ENCODE data around the gene LSM14B. TPM values are rescaled to one million over a fixed set of nuclear protein-coding genes. Genes with fewer than 3 reads are reported as not detected.

Gene LSM14B
- polyA plus RNA-seq, 1 donor: 91.5 TPM

DNA sequence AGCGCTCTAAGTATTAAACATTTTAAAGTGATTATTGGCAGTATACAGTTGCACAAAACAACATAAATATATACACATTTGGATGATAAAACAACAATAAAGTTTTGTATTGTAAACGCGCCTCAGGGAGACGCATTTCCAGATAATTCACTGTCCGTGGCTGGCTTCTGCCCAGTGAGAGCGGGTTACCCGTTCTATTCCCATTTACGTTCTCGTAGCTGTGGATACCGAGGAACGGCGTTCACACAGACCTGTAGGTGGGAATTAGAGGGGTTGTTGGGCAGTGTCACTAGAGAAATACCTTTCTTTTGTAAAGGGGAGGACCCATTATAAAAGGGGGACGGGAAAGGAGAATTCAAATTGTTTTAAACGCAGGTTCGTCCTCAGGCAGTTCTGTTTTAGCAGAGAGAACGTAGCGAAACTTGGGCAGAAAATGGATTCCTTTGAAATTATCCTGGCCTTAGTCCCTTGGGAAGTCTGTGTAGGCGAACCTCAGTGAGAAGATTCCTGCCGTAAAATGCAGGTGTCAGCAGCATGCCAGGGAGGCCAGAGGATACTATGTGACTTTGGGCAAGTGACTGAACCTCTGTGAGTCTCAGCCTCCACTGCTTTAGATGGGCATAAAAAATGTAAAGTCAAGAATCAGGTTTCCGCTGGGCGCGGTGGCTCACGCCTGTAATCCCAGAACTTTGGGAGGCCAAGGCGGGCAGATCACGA is 61.3 kb downstream of the LSM14B start:
- no peak for DNase-seq (ENCODE audit: low read depth)

Other genes with a start within 250 kb of the LSM14B start
- 13.5 TPM for gene TAF4, start 56.6 kb upstream of the LSM14B start, polyA plus RNA-seq (ENCODE audit: insufficient read length)
- gene PSMA7, start 20.9 kb downstream of the LSM14B start, polyA plus RNA-seq (ENCODE audit: insufficient read length): 155 TPM
- gene SS18L1, start 21.3 kb downstream of the LSM14B start, polyA plus RNA-seq (ENCODE audit: insufficient read length): 17.4 TPM
- gene MTG2, start 60.6 kb downstream of the LSM14B start, polyA plus RNA-seq (ENCODE audit: insufficient read length): 28.8 TPM
- 2.9 TPM for gene HRH3, start 97.8 kb downstream of the LSM14B start, polyA plus RNA-seq (ENCODE audit: insufficient read length)
- gene OSBPL2, start 116.0 kb downstream of the LSM14B start, polyA plus RNA-seq (ENCODE audit: insufficient read length): 33.0 TPM
- gene ADRM1, start 180.5 kb downstream of the LSM14B start, polyA plus RNA-seq (ENCODE audit: insufficient read length): 62.1 TPM
- 58.4 TPM for gene LAMA5, start 244.8 kb downstream of the LSM14B start, polyA plus RNA-seq (ENCODE audit: insufficient read length)

Data from forelimb muscle (tissue), 1 donor.